ENCODE measurements around the gene CPAMD8.
A peak's percentile ranks its signal among the peaks of the same experiment; 100 is the strongest.

CPAMD8 gene

GRCh38 chr19:16914421-16914820 is 112.2 kb downstream of the CPAMD8 start:
- ATAC-seq = no peak

GRCh38 chr19:16912780-16913179 is 113.8 kb downstream of the CPAMD8 start:
- no peak for ATAC-seq

- ATAC-seq = no peak
Observed at GRCh38 chr19:16911046-16911445, 115.6 kb downstream of the CPAMD8 start.

- no peak for ATAC-seq
Observed at GRCh38 chr19:16908759-16909158, 117.9 kb downstream of the CPAMD8 start.

GRCh38 chr19:16904599-16904998 is 122.0 kb downstream of the CPAMD8 start:
- ATAC-seq = no peak

- no peak for ATAC-seq
Observed at GRCh38 chr19:16903347-16903746, 123.3 kb downstream of the CPAMD8 start.

- no peak for ATAC-seq
Observed at GRCh38 chr19:16902545-16902944, 124.1 kb downstream of the CPAMD8 start.

GRCh38 chr19:16901491-16902175 is 125.0 kb downstream of the CPAMD8 start:
- no peak for ATAC-seq

GRCh38 chr19:16899566-16900075 is 127.0 kb downstream of the CPAMD8 start:
- peak in 1 of 2 donors; percentile 19 for ATAC-seq

- no peak for ATAC-seq
Observed at GRCh38 chr19:16898361-16899015, 128.1 kb downstream of the CPAMD8 start.

GRCh38 chr19:16897856-16898161 is 128.8 kb downstream of the CPAMD8 start:
- peak in 1 of 2 donors; percentile 5 for ATAC-seq

GRCh38 chr19:16897029-16897855 is 129.4 kb downstream of the CPAMD8 start:
- peak; percentile 36 to 50 for ATAC-seq

GRCh38 chr19:16896146-16897028 is 130.2 kb downstream of the CPAMD8 start:
- no peak for ATAC-seq

- ATAC-seq = no peak
Observed at GRCh38 chr19:16895467-16896145, 131.0 kb downstream of the CPAMD8 start.

GRCh38 chr19:16894080-16894479 is 132.5 kb downstream of the CPAMD8 start:
- no peak for ATAC-seq

GRCh38 chr19:16893686-16893989 is 133.0 kb downstream of the CPAMD8 start:
- no peak for ATAC-seq

GRCh38 chr19:16892868-16893685 is 133.5 kb downstream of the CPAMD8 start:
- no peak for ATAC-seq

- no peak for ATAC-seq
Observed at GRCh38 chr19:16892436-16892835, 134.2 kb downstream of the CPAMD8 start.

- no peak for ATAC-seq
Observed at GRCh38 chr19:16891696-16892382, 134.8 kb downstream of the CPAMD8 start.

GRCh38 chr19:16890461-16891184 is 136.0 kb downstream of the CPAMD8 start:
- no peak for ATAC-seq

All from activated CD4-positive, CD25-positive, alpha-beta regulatory T cell treated with anti-CD3 and anti-CD28 coated beads, Interleukin-2, amount 50 U/mL, for 24 hours (primary cell).